WERI-Rb-1 (cell line): ENCODE results near the gene ZNF236.

ENCODE experiments used
- DNase-seq: peaks from one replicate; pipeline ENCODE4 v3.0.0-alpha.2; 2020
- H3K27ac ChIP-seq: fragments of 250-450 bp; sonication (Bioruptor Pico); 2 replicates; pipeline ENCODE4 v1.5.1; 2020; ENCODE audit warnings: mild to moderate bottlenecking, moderate library complexity
- H3K27me3 ChIP-seq: fragments of 250-450 bp; sonication (Bioruptor Pico); 2 replicates; pipeline ENCODE4 v1.5.1; 2021; ENCODE audit warnings: mild to moderate bottlenecking, low read depth, moderate library complexity; ENCODE audit not compliant: insufficient read depth, severe bottlenecking
- H3K36me3 ChIP-seq: fragments of 250-450 bp; sonication (Bioruptor Pico); 2 replicates; pipeline ENCODE4 v1.5.1; 2020; ENCODE audit warnings: mild to moderate bottlenecking, moderate library complexity
- H3K4me3 ChIP-seq: 2 replicates; pipeline ENCODE4 v1.5.1; 2011; ENCODE audit warnings: low read depth, mild to moderate bottlenecking, control low read depth, low read length
- H3K9me3 ChIP-seq: fragments of 250-450 bp; sonication (Bioruptor Pico); 2 replicates; pipeline ENCODE4 v1.5.1; 2021; ENCODE audit warnings: mild to moderate bottlenecking, moderate library complexity; ENCODE audit not compliant: severe bottlenecking
- TF ChIP-seq, protein P1 (sequence below): IDR thresholded peaks from 2 replicates; pipeline ENCODE4 v1.5.1; 2011; ENCODE audit warnings: low read depth, mild to moderate bottlenecking, control low read depth, inconsistent platforms, low read length

ZNF236 gene

DNA sequence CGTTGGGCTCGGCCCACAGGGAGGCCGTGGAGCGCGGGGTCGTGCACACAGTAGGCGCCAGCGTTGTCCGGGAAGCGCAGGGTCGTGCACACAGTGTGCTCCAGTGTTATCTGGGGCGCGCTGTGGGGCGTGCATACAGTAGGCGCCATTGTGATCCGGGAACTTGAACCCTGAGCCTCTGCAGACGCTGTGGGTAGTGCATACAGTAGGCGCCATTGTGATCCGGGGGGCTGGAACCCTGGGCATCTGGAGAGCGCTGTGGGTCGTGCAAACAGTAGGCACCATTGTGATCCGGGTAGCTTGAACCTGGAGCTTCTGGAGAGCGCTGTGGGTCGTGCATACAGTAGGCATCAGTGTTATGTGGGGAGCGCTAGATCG, 793 bp downstream of the ZNF236 start:
- DNase-seq: no peak
- Histone ChIP-seq H3K27ac (peak overlapping the region; percentile 75), H3K4me3 (peak overlapping the region; percentile 46), H3K9me3 (peaks cover 2% of the 10 kb centered on the region), H3K36me3 (peaks cover 21% of the 10 kb centered on the region), H3K27me3 (no peaks in the 10 kb centered on the region)
- TF ChIP-seq, protein P1, sequence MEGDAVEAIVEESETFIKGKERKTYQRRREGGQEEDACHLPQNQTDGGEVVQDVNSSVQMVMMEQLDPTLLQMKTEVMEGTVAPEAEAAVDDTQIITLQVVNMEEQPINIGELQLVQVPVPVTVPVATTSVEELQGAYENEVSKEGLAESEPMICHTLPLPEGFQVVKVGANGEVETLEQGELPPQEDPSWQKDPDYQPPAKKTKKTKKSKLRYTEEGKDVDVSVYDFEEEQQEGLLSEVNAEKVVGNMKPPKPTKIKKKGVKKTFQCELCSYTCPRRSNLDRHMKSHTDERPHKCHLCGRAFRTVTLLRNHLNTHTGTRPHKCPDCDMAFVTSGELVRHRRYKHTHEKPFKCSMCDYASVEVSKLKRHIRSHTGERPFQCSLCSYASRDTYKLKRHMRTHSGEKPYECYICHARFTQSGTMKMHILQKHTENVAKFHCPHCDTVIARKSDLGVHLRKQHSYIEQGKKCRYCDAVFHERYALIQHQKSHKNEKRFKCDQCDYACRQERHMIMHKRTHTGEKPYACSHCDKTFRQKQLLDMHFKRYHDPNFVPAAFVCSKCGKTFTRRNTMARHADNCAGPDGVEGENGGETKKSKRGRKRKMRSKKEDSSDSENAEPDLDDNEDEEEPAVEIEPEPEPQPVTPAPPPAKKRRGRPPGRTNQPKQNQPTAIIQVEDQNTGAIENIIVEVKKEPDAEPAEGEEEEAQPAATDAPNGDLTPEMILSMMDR: no peak

DNA sequence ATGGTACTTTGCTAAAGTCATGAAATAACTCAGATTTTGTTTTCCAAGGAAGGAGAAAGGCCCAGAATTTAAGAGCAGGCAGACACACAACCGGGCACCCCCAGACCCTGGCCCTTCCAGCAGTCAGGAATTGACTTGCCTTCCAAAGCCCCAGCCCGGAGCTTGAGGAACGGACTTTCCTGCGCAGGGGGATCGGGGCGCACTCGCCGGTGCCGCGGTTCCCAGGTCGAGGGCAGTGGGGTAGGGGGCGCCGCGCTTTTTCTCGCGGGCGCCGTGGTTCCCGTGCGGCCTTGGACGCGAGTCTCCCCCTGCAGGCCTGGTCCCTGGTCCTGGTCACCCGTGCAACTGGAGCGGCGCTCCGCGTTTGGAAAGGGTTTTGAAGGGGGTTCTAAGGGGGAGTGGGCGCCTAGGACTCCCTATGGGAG, 1.2 kb downstream of the ZNF236 start:
- TF ChIP-seq, protein P1: 0 out of 2 replicates have a peak, but pooled peaks have one; percentile 29
- DNase-seq: no peak
- Histone ChIP-seq H3K27ac (peak overlapping the region; percentile 75), H3K36me3 (peaks cover 16% of the 10 kb centered on the region), H3K27me3 (no peaks in the 10 kb centered on the region), H3K4me3 (peak overlapping the region; percentile 46; the same call in 1 of the 2 replicates), H3K9me3 (peaks cover 2% of the 10 kb centered on the region)

DNA sequence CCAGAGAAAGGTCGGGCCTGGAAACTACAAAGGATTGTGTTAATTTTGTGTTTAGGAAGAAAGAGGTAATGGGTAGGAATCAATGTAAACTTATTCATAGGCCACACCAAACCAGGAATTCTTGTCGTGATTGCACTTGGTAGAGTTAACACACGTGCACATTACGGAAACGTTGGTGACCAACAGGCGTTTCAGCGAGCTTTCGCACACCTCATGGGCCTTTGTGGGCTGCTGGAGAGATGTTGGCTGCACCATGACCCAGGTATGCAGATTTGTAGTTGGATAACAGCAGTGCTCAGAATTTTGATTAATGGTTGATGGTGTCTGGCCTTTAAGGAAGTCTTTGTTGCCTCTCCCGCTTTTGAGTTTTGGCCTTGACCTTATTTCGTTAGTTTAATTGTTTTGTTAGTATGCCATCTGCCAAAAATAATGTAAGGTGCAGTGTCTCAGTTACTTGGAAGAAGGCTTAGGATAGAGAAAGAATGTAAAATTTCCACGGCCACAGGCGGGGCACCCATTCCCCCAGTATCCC, 1.9 kb downstream of the ZNF236 start:
- H3K27ac ChIP-seq: no peak overlapping the region
- peaks cover 15% of the 10 kb centered on the region for H3K36me3 ChIP-seq
- TF ChIP-seq, protein P1: no peak
- no peaks in the 10 kb centered on the region for H3K27me3 ChIP-seq
- H3K4me3 ChIP-seq: no peak overlapping the region
- DNase-seq: no peak
- H3K9me3 ChIP-seq: peaks cover 2% of the 10 kb centered on the region

DNA sequence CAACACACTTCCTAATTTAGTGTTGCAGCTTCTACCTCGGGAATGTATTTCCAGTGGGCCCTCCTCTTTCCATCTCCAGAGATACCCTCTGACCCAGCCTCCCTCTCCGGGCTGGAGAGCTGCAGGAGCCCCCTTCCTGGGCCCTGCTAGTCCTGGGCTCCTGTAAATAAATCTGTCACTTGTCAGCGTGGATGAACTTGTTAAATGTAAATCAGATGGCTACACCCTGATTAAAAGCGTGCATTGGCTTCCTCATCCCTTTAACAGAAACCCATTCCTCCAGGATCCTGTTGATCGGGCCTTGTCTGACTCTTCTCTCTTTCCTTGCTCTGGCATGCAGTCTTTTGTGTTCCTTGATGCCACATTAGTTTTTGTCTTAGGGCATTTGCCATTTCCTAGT, 2.4 kb downstream of the ZNF236 start:
- Histone ChIP-seq H3K27me3 (no peaks in the 10 kb centered on the region), H3K9me3 (peaks cover 2% of the 10 kb centered on the region), H3K4me3 (no peak overlapping the region), H3K27ac (no peak overlapping the region), H3K36me3 (peaks cover 10% of the 10 kb centered on the region)
- DNase-seq: no peak
- TF ChIP-seq, protein P1: no peak

DNA sequence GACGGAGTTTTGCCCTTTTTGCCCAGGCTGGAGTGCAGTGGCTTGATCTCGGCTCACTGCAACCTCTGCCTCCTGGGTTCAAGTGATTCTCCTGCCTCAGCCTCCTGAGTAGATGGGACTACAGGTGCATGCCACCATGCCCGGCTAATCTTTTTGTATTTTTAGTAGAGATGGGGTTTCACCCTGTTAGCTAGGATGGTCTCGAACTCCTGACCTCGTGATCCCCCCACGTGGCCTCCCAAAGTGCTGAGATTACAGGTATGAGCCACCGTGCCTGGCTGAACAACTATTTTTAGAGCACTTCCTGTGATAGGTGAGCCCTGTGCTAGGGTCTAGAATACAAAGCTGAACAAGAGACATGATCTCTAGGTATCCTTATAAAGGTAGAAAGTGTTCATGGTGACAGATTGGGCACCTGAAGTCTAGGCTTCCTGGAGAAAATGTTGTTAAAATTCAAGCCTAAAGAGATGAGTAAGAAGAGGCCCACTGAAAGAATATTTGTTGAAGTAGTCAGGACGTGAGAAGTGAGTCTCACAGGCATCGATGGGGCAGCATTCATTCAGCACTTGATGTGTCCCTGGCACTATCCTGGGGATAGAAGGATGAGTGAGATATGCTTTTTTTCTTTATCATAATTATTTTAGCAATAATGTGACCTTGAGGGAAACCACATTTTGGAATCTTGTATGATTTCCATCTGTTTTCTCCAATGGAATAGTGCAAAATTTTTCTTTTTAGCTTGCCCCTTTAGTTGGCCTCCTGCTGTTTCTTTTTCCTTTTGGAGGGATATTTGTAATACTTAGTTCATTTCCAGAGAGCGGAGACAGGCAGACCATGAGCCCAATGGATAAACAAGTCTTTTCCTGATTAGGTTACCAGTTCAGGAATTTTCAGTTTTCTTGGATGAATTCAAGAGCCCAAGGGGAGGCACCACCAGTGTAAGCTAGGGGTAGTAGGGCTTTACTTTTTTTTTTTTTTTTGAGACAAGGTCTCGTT, 5.1 kb downstream of the ZNF236 start:
- H3K9me3 ChIP-seq: no peaks in the 10 kb centered on the region
- no peaks in the 10 kb centered on the region for H3K36me3 ChIP-seq
- no peaks in the 10 kb centered on the region for H3K27me3 ChIP-seq
- no peak overlapping the region for H3K4me3 ChIP-seq
- DNase-seq: no peak
- TF ChIP-seq, protein P1: no peak
- H3K27ac ChIP-seq: peak overlapping the region; percentile 10; the same call in 1 of the 2 replicates
